ENCODE data around the gene PRKCA. TPM values are rescaled to one million over a fixed set of nuclear protein-coding genes. Genes with fewer than 3 reads are reported as not detected.
"Not testable (repeated sequence)": the region's sequence is repeated elsewhere in the genome, so short reads cannot be mapped to it uniquely, and the experiment has no call there.

The PRKCA gene
- polyA plus RNA-seq, 4 donors = 14.1 to 24.5 (median 22.7) TPM

GRCh38 chr17:66583112-66583748 lies 280.8 kb downstream of the PRKCA start:
- no peak for DNase-seq (ENCODE audit: low read depth in 4 of 4, low spot score in 3 of 4)

- no peak for DNase-seq (ENCODE audit: low read depth in 4 of 4, low spot score in 3 of 4)
These were observed 282.5 kb downstream of the PRKCA start for GRCh38 chr17:66584927-66585326.

- no peak for DNase-seq (ENCODE audit: low read depth in 4 of 4, low spot score in 3 of 4)
These were observed 283.1 kb downstream of the PRKCA start for GRCh38 chr17:66585472-66585871.

- DNase-seq (ENCODE audit: low read depth in 4 of 4, low spot score in 3 of 4) = no peak
These were observed 287.5 kb downstream of the PRKCA start for GRCh38 chr17:66589892-66590291.

- no peak for DNase-seq (ENCODE audit: low read depth in 4 of 4, low spot score in 3 of 4)
These were observed 290.7 kb downstream of the PRKCA start for GRCh38 chr17:66593116-66593515.

- DNase-seq (ENCODE audit: low read depth in 4 of 4, low spot score in 3 of 4) = no peak
These were observed 293.5 kb downstream of the PRKCA start for GRCh38 chr17:66595893-66596292.

- no peak for DNase-seq (ENCODE audit: low read depth in 4 of 4, low spot score in 3 of 4)
These were observed 300.4 kb downstream of the PRKCA start for GRCh38 chr17:66602659-66603384.

- DNase-seq (ENCODE audit: low read depth in 4 of 4, low spot score in 3 of 4) = no peak
These were observed 302.0 kb downstream of the PRKCA start for GRCh38 chr17:66604376-66604775.

GRCh38 chr17:66605541-66605940 lies 303.1 kb downstream of the PRKCA start:
- DNase-seq (ENCODE audit: low read depth in 4 of 4, low spot score in 3 of 4) = no peak

GRCh38 chr17:66610361-66611133 lies 308.1 kb downstream of the PRKCA start:
- no peak for DNase-seq (ENCODE audit: low read depth in 4 of 4, low spot score in 3 of 4)

GRCh38 chr17:66611397-66611796 lies 309.0 kb downstream of the PRKCA start:
- no peak for DNase-seq (ENCODE audit: low read depth in 4 of 4, low spot score in 3 of 4)

- no peak for DNase-seq (ENCODE audit: low read depth in 4 of 4, low spot score in 3 of 4)
These were observed 310.6 kb downstream of the PRKCA start for GRCh38 chr17:66612993-66613392.

- DNase-seq (ENCODE audit: low read depth in 4 of 4, low spot score in 3 of 4) = no peak
These were observed 312.1 kb downstream of the PRKCA start for GRCh38 chr17:66614469-66614868.

- no peak for DNase-seq (ENCODE audit: low read depth in 4 of 4, low spot score in 3 of 4)
These were observed 316.8 kb downstream of the PRKCA start for GRCh38 chr17:66619206-66619605.

GRCh38 chr17:66620528-66620927 lies 318.1 kb downstream of the PRKCA start:
- no peak for DNase-seq (ENCODE audit: low read depth in 4 of 4, low spot score in 3 of 4)

GRCh38 chr17:66624630-66625029 lies 322.2 kb downstream of the PRKCA start:
- not testable (repeated sequence) for DNase-seq (ENCODE audit: low read depth in 4 of 4, low spot score in 3 of 4)

GRCh38 chr17:66625311-66625767 lies 322.9 kb downstream of the PRKCA start:
- peak in 2 of 4 donors; percentile 8 to 21 for DNase-seq (ENCODE audit: low read depth in 4 of 4, low spot score in 3 of 4)

GRCh38 chr17:66627985-66628384 lies 325.6 kb downstream of the PRKCA start:
- no peak for DNase-seq (ENCODE audit: low read depth in 4 of 4, low spot score in 3 of 4)

- no peak for DNase-seq (ENCODE audit: low read depth in 4 of 4, low spot score in 3 of 4)
These were observed 327.3 kb downstream of the PRKCA start for GRCh38 chr17:66629762-66630161.

GRCh38 chr17:66630379-66630778 lies 328.0 kb downstream of the PRKCA start:
- no peak for DNase-seq (ENCODE audit: low read depth in 4 of 4, low spot score in 3 of 4)

- no peak for DNase-seq (ENCODE audit: low read depth in 4 of 4, low spot score in 3 of 4)
These were observed 328.5 kb downstream of the PRKCA start for GRCh38 chr17:66630828-66631472.
